ENCODE measurements around the gene ZBTB7A.

Gene ZBTB7A

GRCh38 chr19:4029247-4029614 is 37.5 kb downstream of the ZBTB7A start:
- no peak overlapping the region for H3K4me3 ChIP-seq (ENCODE audit: control insufficient read depth in 1 of 7, extremely low read depth in 1 of 7, insufficient read depth in 4 of 7, low read depth in 2 of 7, low read length in 6 of 7)
- ChIA-PET CTCF (no interaction called here), POLR2A (no interaction called here)
- no peaks in the 10 kb centered on the region for H3K27me3 ChIP-seq (replicated peaks in 2 of 5; ENCODE audit: control insufficient read depth in 4 of 5, insufficient read depth in 5 of 5, low read length in 4 of 5)
- peaks cover 4 to 62% (median 42%) of the 10 kb centered on the region in 4 experiments for H3K36me3 ChIP-seq (ENCODE audit: control insufficient read depth in 4 of 4, insufficient read depth in 4 of 4, low read length in 3 of 4)
- H3K27ac ChIP-seq (ENCODE audit: insufficient read depth in 1 of 2, low read depth in 1 of 2, low read length in 2 of 2, poor library complexity in 1 of 2, severe bottlenecking in 2 of 2), result no peak overlapping the region
- H3K9me3 ChIP-seq (ENCODE audit: control extremely low read depth in 1 of 5, control insufficient read depth in 4 of 5, insufficient read depth in 2 of 5, low read depth in 1 of 5, low read length in 4 of 5), result no peaks in the 10 kb centered on the region
- no peak for DNase-seq
- H3K4me1 ChIP-seq (ENCODE audit: control extremely low read depth in 1 of 4, control insufficient read depth in 4 of 4, insufficient read depth in 4 of 4, low read length in 3 of 4), result no peaks in the 10 kb centered on the region
- WGBS (ENCODE audit: insufficient coverage), result 95% methylated on average over 13 of the region's 18 CpGs

- H3K4me3 ChIP-seq (ENCODE audit: control insufficient read depth in 1 of 7, extremely low read depth in 1 of 7, insufficient read depth in 4 of 7, low read depth in 2 of 7, low read length in 6 of 7), result no peak overlapping the region
- H3K9me3 ChIP-seq (ENCODE audit: control extremely low read depth in 1 of 5, control insufficient read depth in 4 of 5, insufficient read depth in 2 of 5, low read depth in 1 of 5, low read length in 4 of 5), result no peaks in the 10 kb centered on the region
- 98% methylated on average over 41 of the region's 48 CpGs for WGBS (ENCODE audit: insufficient coverage)
- H3K4me1 ChIP-seq (ENCODE audit: control extremely low read depth in 1 of 4, control insufficient read depth in 4 of 4, insufficient read depth in 4 of 4, low read length in 3 of 4), result no peaks in the 10 kb centered on the region
- DNase-seq, result no peak
- H3K27me3 ChIP-seq (replicated peaks in 2 of 5; ENCODE audit: control insufficient read depth in 4 of 5, insufficient read depth in 5 of 5, low read length in 4 of 5), result no peaks in the 10 kb centered on the region
- ChIA-PET POLR2A (no interaction called here), CTCF (no interaction called here)
- no peak overlapping the region for H3K27ac ChIP-seq (ENCODE audit: insufficient read depth in 1 of 2, low read depth in 1 of 2, low read length in 2 of 2, poor library complexity in 1 of 2, severe bottlenecking in 2 of 2)
- H3K36me3 ChIP-seq (ENCODE audit: control insufficient read depth in 4 of 4, insufficient read depth in 4 of 4, low read length in 3 of 4), result peaks cover 4 to 60% (median 43%) of the 10 kb centered on the region in 4 experiments
These were observed 38.1 kb downstream of the ZBTB7A start for GRCh38 chr19:4028334-4029246.

- Histone ChIP-seq H3K4me3 (ENCODE audit: control insufficient read depth in 1 of 7, extremely low read depth in 1 of 7, insufficient read depth in 4 of 7, low read depth in 2 of 7, low read length in 6 of 7) (no peak overlapping the region), H3K9me3 (ENCODE audit: control extremely low read depth in 1 of 5, control insufficient read depth in 4 of 5, insufficient read depth in 2 of 5, low read depth in 1 of 5, low read length in 4 of 5) (no peaks in the 10 kb centered on the region), H3K27me3 (replicated peaks in 2 of 5; ENCODE audit: control insufficient read depth in 4 of 5, insufficient read depth in 5 of 5, low read length in 4 of 5) (no peaks in the 10 kb centered on the region), H3K36me3 (ENCODE audit: control insufficient read depth in 4 of 4, insufficient read depth in 4 of 4, low read length in 3 of 4) (peaks cover 0 to 46% (median 37%) of the 10 kb centered on the region in 4 experiments), H3K4me1 (ENCODE audit: control extremely low read depth in 1 of 4, control insufficient read depth in 4 of 4, insufficient read depth in 4 of 4, low read length in 3 of 4) (no peaks in the 10 kb centered on the region), H3K27ac (ENCODE audit: insufficient read depth in 1 of 2, low read depth in 1 of 2, low read length in 2 of 2, poor library complexity in 1 of 2, severe bottlenecking in 2 of 2) (no peak overlapping the region)
- ChIA-PET CTCF (no interaction called here), POLR2A (no interaction called here)
- 97% methylated on average over 13 of the region's 16 CpGs for WGBS (ENCODE audit: insufficient coverage)
- DNase-seq, result no peak
These were observed 39.6 kb downstream of the ZBTB7A start for GRCh38 chr19:4027146-4027545.

GRCh38 chr19:4025317-4025716 is 41.4 kb downstream of the ZBTB7A start:
- Histone ChIP-seq H3K4me3 (ENCODE audit: control insufficient read depth in 1 of 7, extremely low read depth in 1 of 7, insufficient read depth in 4 of 7, low read depth in 2 of 7, low read length in 6 of 7) (no peak overlapping the region), H3K4me1 (ENCODE audit: control extremely low read depth in 1 of 4, control insufficient read depth in 4 of 4, insufficient read depth in 4 of 4, low read length in 3 of 4) (peaks cover 0 to 5% (median under 1%) of the 10 kb centered on the region in 4 experiments), H3K27ac (ENCODE audit: insufficient read depth in 1 of 2, low read depth in 1 of 2, low read length in 2 of 2, poor library complexity in 1 of 2, severe bottlenecking in 2 of 2) (no peak overlapping the region), H3K9me3 (ENCODE audit: control extremely low read depth in 1 of 5, control insufficient read depth in 4 of 5, insufficient read depth in 2 of 5, low read depth in 1 of 5, low read length in 4 of 5) (no peaks in the 10 kb centered on the region), H3K27me3 (replicated peaks in 2 of 5; ENCODE audit: control insufficient read depth in 4 of 5, insufficient read depth in 5 of 5, low read length in 4 of 5) (no peaks in the 10 kb centered on the region), H3K36me3 (ENCODE audit: control insufficient read depth in 4 of 4, insufficient read depth in 4 of 4, low read length in 3 of 4) (peaks cover 0 to 36% (median 35%) of the 10 kb centered on the region in 4 experiments)
- DNase-seq, result no peak
- ChIA-PET CTCF (interaction anchor here (0.7 kb wide), 1 partner anchor 12 kb away, joined by 3 read pairs; no protein-coding TSS in a partner anchor), POLR2A (no interaction called here)
- 75% methylated on average over 11 of the region's 11 CpGs for WGBS (ENCODE audit: insufficient coverage)

GRCh38 chr19:4023600-4024398 is 42.9 kb downstream of the ZBTB7A start:
- no peaks in the 10 kb centered on the region for H3K9me3 ChIP-seq (ENCODE audit: control extremely low read depth in 1 of 5, control insufficient read depth in 4 of 5, insufficient read depth in 2 of 5, low read depth in 1 of 5, low read length in 4 of 5)
- no peaks in the 10 kb centered on the region for H3K27me3 ChIP-seq (replicated peaks in 2 of 5; ENCODE audit: control insufficient read depth in 4 of 5, insufficient read depth in 5 of 5, low read length in 4 of 5)
- H3K4me3 ChIP-seq (ENCODE audit: control insufficient read depth in 1 of 7, extremely low read depth in 1 of 7, insufficient read depth in 4 of 7, low read depth in 2 of 7, low read length in 6 of 7), result no peak overlapping the region
- no peak overlapping the region for H3K27ac ChIP-seq (ENCODE audit: insufficient read depth in 1 of 2, low read depth in 1 of 2, low read length in 2 of 2, poor library complexity in 1 of 2, severe bottlenecking in 2 of 2)
- peaks cover 0 to 35% (median 31%) of the 10 kb centered on the region in 4 experiments for H3K36me3 ChIP-seq (ENCODE audit: control insufficient read depth in 4 of 4, insufficient read depth in 4 of 4, low read length in 3 of 4)
- WGBS (ENCODE audit: insufficient coverage), result 94% methylated on average over 31 of the region's 34 CpGs
- H3K4me1 ChIP-seq (ENCODE audit: control extremely low read depth in 1 of 4, control insufficient read depth in 4 of 4, insufficient read depth in 4 of 4, low read length in 3 of 4), result peaks cover 0 to 18% (median 13%) of the 10 kb centered on the region in 4 experiments
- POLR2A ChIA-PET, result no interaction called here
- CTCF ChIA-PET, result no interaction called here
- no peak for DNase-seq

- Histone ChIP-seq H3K4me1 (ENCODE audit: control extremely low read depth in 1 of 4, control insufficient read depth in 4 of 4, insufficient read depth in 4 of 4, low read length in 3 of 4) (peaks cover 0 to 36% (median 29%) of the 10 kb centered on the region in 4 experiments), H3K27me3 (replicated peaks in 2 of 5; ENCODE audit: control insufficient read depth in 4 of 5, insufficient read depth in 5 of 5, low read length in 4 of 5) (no peaks in the 10 kb centered on the region), H3K4me3 (ENCODE audit: control insufficient read depth in 1 of 7, extremely low read depth in 1 of 7, insufficient read depth in 4 of 7, low read depth in 2 of 7, low read length in 6 of 7) (peak overlapping the region in 2 of 7 experiments; percentile 11 to 19), H3K27ac (ENCODE audit: insufficient read depth in 1 of 2, low read depth in 1 of 2, low read length in 2 of 2, poor library complexity in 1 of 2, severe bottlenecking in 2 of 2) (no peak overlapping the region), H3K36me3 (ENCODE audit: control insufficient read depth in 4 of 4, insufficient read depth in 4 of 4, low read length in 3 of 4) (peaks cover 0 to 39% (median 17%) of the 10 kb centered on the region in 4 experiments), H3K9me3 (ENCODE audit: control extremely low read depth in 1 of 5, control insufficient read depth in 4 of 5, insufficient read depth in 2 of 5, low read depth in 1 of 5, low read length in 4 of 5) (no peaks in the 10 kb centered on the region)
- ChIA-PET CTCF (no interaction called here), POLR2A (interaction anchor here (0.6 kb wide), 1 partner anchor 70 kb away, joined by 3 read pairs; no protein-coding TSS in a partner anchor)
- peak; percentile 29 to 53 (median 37) for DNase-seq
- WGBS (ENCODE audit: insufficient coverage), result 52% methylated on average over 6 of the region's 17 CpGs
These were observed 47.1 kb downstream of the ZBTB7A start for GRCh38 chr19:4019578-4019977.

Measured in common myeloid progenitor, CD34-positive (primary cell).